Mesendoderm (in vitro differentiated cells): Measurements from ENCODE around the gene CD247.

Experiments used
- DNase-seq: peaks from one replicate; pipeline ENCODE4 v3.0.0; 2013
- H2AK5ac ChIP-seq: 2 replicates; pipeline ENCODE4 v1.6.1; 2013; ENCODE audit warnings: low read length, inconsistent platforms
- H2BK120ac ChIP-seq: 2 replicates; pipeline ENCODE4 v1.6.1; 2013; ENCODE audit warnings: low read depth, mild to moderate bottlenecking, low read length, moderate library complexity, mixed read lengths
- H2BK15ac ChIP-seq: replicated peaks from 2 replicates; pipeline ENCODE4 v1.6.1; 2013; ENCODE audit warnings: low read depth, mild to moderate bottlenecking, moderate library complexity
- H2BK5ac ChIP-seq: 2 replicates; pipeline ENCODE4 v1.6.1; 2013; ENCODE audit warnings: low read length, inconsistent platforms
- H3K18ac ChIP-seq: 2 replicates; pipeline ENCODE4 v1.6.1; 2013; ENCODE audit warnings: mild to moderate bottlenecking, low read length, mixed read lengths
- H3K23ac ChIP-seq: one replicate; pipeline ENCODE4 v1.6.1; 2013; ENCODE audit warnings: low read length
- H3K27ac ChIP-seq: 2 replicates; pipeline ENCODE4 v1.5.1; 2013; ENCODE audit warnings: low read depth, mild to moderate bottlenecking, inconsistent platforms, low read length, moderate library complexity
- H3K27me3 ChIP-seq: 2 replicates; pipeline ENCODE4 v1.6.1; 2013; ENCODE audit warnings: low read length, control low read depth, mild to moderate bottlenecking, inconsistent platforms; ENCODE audit not compliant: insufficient read depth, poor library complexity
- H3K36me3 ChIP-seq: 2 replicates; pipeline ENCODE4 v1.6.1; 2013; ENCODE audit warnings: low read length, inconsistent platforms; ENCODE audit not compliant: control insufficient read depth, insufficient read depth
- H3K4ac ChIP-seq: one replicate; pipeline ENCODE4 v1.6.1; 2013; ENCODE audit warnings: low read depth, mild to moderate bottlenecking, low read length, moderate library complexity
- H3K4me1 ChIP-seq: 2 replicates; pipeline ENCODE4 v1.6.1; 2013; ENCODE audit warnings: low read depth, low read length, inconsistent platforms; ENCODE audit not compliant: control insufficient read depth
- H3K4me2 ChIP-seq: 2 replicates; pipeline ENCODE4 v1.6.1; 2013; ENCODE audit warnings: low read length
- H3K4me3 ChIP-seq: 2 replicates; pipeline ENCODE4 v1.5.1; 2013; ENCODE audit warnings: mild to moderate bottlenecking, low read length
- H3K56ac ChIP-seq: one replicate; pipeline ENCODE4 v1.6.1; 2013; ENCODE audit warnings: low read length
- H3K79me1 ChIP-seq: 2 replicates; pipeline ENCODE4 v1.6.1; 2013; ENCODE audit warnings: low read length, inconsistent platforms
- H3K79me2 ChIP-seq: 2 replicates; pipeline ENCODE4 v1.6.1; 2013; ENCODE audit warnings: mild to moderate bottlenecking, low read length; ENCODE audit not compliant: control insufficient read depth, insufficient read depth
- H3K9ac ChIP-seq: 2 replicates; pipeline ENCODE4 v1.6.1; 2013; ENCODE audit warnings: low read length, inconsistent platforms
- H4K5ac ChIP-seq: one replicate; pipeline ENCODE4 v1.6.1; 2013; ENCODE audit warnings: low read length
- H4K8ac ChIP-seq: one replicate; pipeline ENCODE4 v1.6.1; 2013; ENCODE audit warnings: low read depth, mild to moderate bottlenecking, control low read depth, low read length, moderate library complexity
- WGBS: extraction: QIAGEN DNeasy Blood & Tissue Kit; methylation state at CpG from one replicate; pipeline ENCODE4 v1.1.7; 2013; ENCODE audit warnings: low lambda C conversion rate, missing lambda C conversion rate; ENCODE audit not compliant: insufficient coverage; ENCODE audit errors: extremely low coverage; 5-methylcytosine and 5-hydroxymethylcytosine counted together

The CD247 gene

DNA sequence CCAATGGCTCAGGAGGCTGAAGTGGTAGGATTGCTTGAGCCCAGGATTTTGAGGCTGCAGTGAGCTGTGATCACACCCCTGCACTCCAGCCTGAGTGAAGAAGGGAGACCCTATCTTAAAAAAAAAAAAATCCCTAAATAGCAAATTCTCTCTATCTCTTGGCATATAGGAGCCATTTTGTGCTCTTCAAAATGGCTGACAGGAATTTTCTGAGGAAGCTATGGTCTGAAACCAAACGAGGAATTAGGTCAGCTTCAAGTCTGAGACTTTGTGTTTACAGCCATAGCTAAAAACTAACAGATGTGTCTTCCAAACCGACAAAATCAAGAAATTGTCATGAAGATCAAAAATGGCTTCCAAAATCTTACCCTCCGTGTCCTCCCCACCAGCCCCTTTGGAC lies 10.6 kb downstream of the CD247 start:
- Histone ChIP-seq H3K18ac (no peak overlapping the region), H2BK120ac (no peak overlapping the region), H2AK5ac (no peak overlapping the region), H3K4me2 (no peak overlapping the region), H3K4ac (no peak overlapping the region), H4K5ac (no peak overlapping the region), H3K36me3 (no peaks in the 10 kb centered on the region), H3K79me2 (no peaks in the 10 kb centered on the region), H3K56ac (no peak overlapping the region), H3K4me3 (no peak overlapping the region), H3K79me1 (no peaks in the 10 kb centered on the region), H3K23ac (no peak overlapping the region), H3K27me3 (no peaks in the 10 kb centered on the region), H2BK15ac (no peak overlapping the region), H3K27ac (no peak overlapping the region), H2BK5ac (no peak overlapping the region), H3K4me1 (peaks cover 8% of the 10 kb centered on the region), H4K8ac (no peak overlapping the region), H3K9ac (no peak overlapping the region)
- no peak for DNase-seq
- WGBS = no CpG with 5 or more reads among the region's 3 CpGs

DNA sequence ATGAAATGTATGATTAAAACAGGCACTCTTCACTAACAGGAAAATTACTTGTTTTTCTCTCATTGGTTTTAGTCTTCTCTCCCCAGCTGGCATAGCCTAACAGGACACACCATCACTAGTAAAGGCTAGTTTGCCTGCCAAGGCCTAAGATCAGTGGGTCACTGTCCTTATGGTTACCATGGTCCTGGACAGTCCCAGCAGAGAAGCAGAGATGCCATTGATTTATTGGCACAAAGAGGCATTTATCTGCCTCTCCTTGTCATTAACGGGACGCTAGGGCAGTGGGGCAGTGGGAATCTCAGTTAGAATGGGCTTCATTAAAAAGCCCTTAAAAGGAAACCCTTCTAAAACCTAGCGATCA lies 13.9 kb downstream of the CD247 start:
- Histone ChIP-seq H3K18ac (no peak overlapping the region), H3K27me3 (no peaks in the 10 kb centered on the region), H3K4me3 (no peak overlapping the region), H4K5ac (no peak overlapping the region), H2AK5ac (no peak overlapping the region), H3K4me2 (no peak overlapping the region), H2BK120ac (no peak overlapping the region), H3K4me1 (peaks cover 8% of the 10 kb centered on the region), H3K79me1 (no peaks in the 10 kb centered on the region), H3K79me2 (no peaks in the 10 kb centered on the region), H2BK5ac (no peak overlapping the region), H3K56ac (peak overlapping the region; percentile 38), H3K36me3 (no peaks in the 10 kb centered on the region), H2BK15ac (no peak overlapping the region), H3K27ac (no peak overlapping the region), H3K23ac (no peak overlapping the region), H3K9ac (no peak overlapping the region), H4K8ac (no peak overlapping the region), H3K4ac (no peak overlapping the region)
- WGBS = no CpG with 5 or more reads among the region's 3 CpGs
- DNase-seq = no peak

DNA sequence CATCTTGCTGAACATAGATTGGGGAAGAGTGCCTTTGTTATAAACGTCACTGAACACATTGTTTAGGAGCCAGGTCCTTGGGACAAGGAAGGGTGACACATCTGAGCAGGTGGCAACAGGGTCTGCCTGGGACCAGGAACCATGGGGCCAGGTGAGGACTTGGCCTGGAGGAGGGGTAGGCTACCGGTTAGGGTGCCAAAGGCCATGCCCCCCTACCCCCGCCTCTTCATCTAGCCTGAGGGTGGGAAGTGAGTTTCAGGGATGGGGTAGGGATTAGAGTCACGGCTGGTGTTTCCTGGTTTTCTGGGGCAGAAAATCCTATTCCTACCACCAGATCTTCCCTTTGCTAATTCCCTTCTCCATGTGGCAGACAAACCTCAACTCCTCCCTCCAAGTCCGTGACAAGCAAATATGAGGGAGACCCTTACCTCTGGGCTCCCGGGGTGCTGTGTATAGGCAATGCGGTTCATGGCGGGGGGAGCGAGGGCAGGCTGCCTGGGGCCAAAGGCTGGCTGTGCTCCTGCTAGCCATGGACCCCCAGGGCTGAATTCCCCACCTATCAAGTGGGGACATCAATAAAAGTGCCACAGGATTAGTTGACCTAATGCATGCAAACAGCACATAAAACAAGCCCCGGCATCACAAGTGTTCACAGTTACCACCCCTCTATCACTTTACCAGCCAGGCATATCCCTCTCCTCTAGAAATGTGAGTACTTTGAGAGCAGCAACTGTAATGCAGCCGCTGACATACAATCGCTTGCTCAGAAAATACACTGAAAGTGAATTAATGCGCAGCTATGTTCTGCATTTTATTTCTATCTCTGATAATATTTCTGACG lies 14.5 kb downstream of the CD247 start:
- no peak overlapping the region for H3K23ac ChIP-seq
- no peak overlapping the region for H3K27ac ChIP-seq
- no peaks in the 10 kb centered on the region for H3K79me1 ChIP-seq
- H4K8ac ChIP-seq = no peak overlapping the region
- no peak overlapping the region for H3K4me3 ChIP-seq
- no peaks in the 10 kb centered on the region for H3K79me2 ChIP-seq
- no peak for DNase-seq
- no peaks in the 10 kb centered on the region for H3K27me3 ChIP-seq
- no peak overlapping the region for H4K5ac ChIP-seq
- H3K4ac ChIP-seq = no peak overlapping the region
- no peak overlapping the region for H2BK5ac ChIP-seq
- no peak overlapping the region for H2BK120ac ChIP-seq
- H3K4me2 ChIP-seq = no peak overlapping the region
- H3K36me3 ChIP-seq = no peaks in the 10 kb centered on the region
- no peak overlapping the region for H3K9ac ChIP-seq
- no CpG with 5 or more reads among the region's 14 CpGs for WGBS
- no peak overlapping the region for H3K18ac ChIP-seq
- H3K4me1 ChIP-seq = peaks cover 8% of the 10 kb centered on the region
- H2BK15ac ChIP-seq = no peak overlapping the region
- H3K56ac ChIP-seq = peak overlapping the region; percentile 10
- no peak overlapping the region for H2AK5ac ChIP-seq

DNA sequence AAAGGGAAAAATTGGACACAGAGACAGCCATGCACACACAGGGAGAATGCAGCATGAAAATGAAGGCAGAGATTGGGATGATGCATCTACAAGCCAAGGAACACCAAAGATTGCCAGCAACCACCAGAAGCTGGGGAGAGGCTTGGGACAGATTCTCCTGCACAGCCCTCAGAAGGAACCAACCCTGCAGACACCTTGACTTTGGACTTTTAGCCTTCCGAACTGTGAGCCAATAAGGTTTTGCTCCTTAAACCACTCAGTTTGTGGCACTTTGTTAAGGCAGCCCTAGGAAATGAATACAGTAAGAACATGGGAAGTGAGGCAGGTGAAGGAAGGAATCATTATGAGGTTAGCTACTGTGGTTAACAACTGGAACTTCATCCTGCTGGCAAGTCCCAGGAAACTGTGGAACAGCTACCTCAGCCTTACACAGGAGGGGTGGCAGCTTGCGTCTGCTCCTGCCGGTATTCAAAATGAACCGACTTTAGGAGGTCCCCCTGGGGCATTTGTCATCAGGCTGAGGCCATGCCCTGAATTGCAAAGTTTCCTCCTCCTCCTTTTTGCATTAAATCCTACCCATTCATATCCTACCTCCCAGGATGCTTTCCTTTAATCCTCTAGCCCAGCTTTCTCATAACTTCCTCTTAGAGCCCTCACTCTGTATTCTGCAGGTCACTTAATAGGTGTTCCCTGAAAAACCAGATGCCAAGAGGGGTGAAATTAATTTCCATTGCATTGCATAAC lies 15.4 kb downstream of the CD247 start:
- DNase-seq = peak; percentile 80
- H3K27me3 ChIP-seq = no peaks in the 10 kb centered on the region
- no CpG with 5 or more reads among the region's 4 CpGs for WGBS

DNA sequence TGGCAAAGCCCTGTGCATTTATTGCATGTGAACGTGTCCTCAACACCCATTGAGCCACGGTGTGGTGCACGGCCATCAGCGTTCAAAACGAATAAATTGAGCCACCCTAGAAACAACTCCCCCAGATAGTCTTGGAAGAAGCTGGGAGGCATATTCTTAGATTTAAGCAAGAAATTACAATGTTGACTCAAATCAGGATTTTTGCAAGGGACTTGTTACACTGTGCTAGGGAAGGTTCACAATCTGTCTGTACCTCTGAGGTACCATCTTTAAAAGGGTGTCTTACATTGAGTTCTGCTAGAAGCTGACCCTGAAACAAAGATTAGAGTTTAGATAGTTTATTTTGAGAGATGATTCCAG lies 16.2 kb downstream of the CD247 start:
- no peak overlapping the region for H3K9ac ChIP-seq
- no peak overlapping the region for H3K56ac ChIP-seq
- no peak overlapping the region for H2BK5ac ChIP-seq
- H4K5ac ChIP-seq = no peak overlapping the region
- peaks cover 8% of the 10 kb centered on the region for H3K4me1 ChIP-seq
- H3K18ac ChIP-seq = no peak overlapping the region
- H3K79me2 ChIP-seq = no peaks in the 10 kb centered on the region
- no CpG with 5 or more reads among the region's 5 CpGs for WGBS
- H3K79me1 ChIP-seq = no peaks in the 10 kb centered on the region
- no peak overlapping the region for H2BK120ac ChIP-seq
- no peak overlapping the region for H2BK15ac ChIP-seq
- H3K36me3 ChIP-seq = no peaks in the 10 kb centered on the region
- no peaks in the 10 kb centered on the region for H3K27me3 ChIP-seq
- no peak overlapping the region for H3K4me2 ChIP-seq
- DNase-seq = no peak
- H3K23ac ChIP-seq = no peak overlapping the region
- no peak overlapping the region for H3K27ac ChIP-seq
- no peak overlapping the region for H2AK5ac ChIP-seq
- H3K4me3 ChIP-seq = no peak overlapping the region
- H4K8ac ChIP-seq = no peak overlapping the region
- no peak overlapping the region for H3K4ac ChIP-seq

More for the DNA sequence above, 15.4 kb downstream of the CD247 start:
- H3K4me1 ChIP-seq = peaks cover 8% of the 10 kb centered on the region
- H2BK15ac ChIP-seq = no peak overlapping the region
- H2BK120ac ChIP-seq = no peak overlapping the region
- no peak overlapping the region for H2AK5ac ChIP-seq
- no peaks in the 10 kb centered on the region for H3K36me3 ChIP-seq
- H3K9ac ChIP-seq = no peak overlapping the region
- no peak overlapping the region for H3K18ac ChIP-seq
- H3K4me3 ChIP-seq = no peak overlapping the region
- H3K23ac ChIP-seq = no peak overlapping the region
- H3K27ac ChIP-seq = peak overlapping the region; percentile 19
- H4K5ac ChIP-seq = no peak overlapping the region
- H3K79me2 ChIP-seq = no peaks in the 10 kb centered on the region
- no peak overlapping the region for H3K4ac ChIP-seq
- H2BK5ac ChIP-seq = no peak overlapping the region
- no peak overlapping the region for H3K56ac ChIP-seq
- no peaks in the 10 kb centered on the region for H3K79me1 ChIP-seq
- H4K8ac ChIP-seq = no peak overlapping the region
- H3K4me2 ChIP-seq = no peak overlapping the region
